K562 (cell line): ENCODE data around the gene PUS3. TPM values are rescaled to one million over a fixed set of nuclear protein-coding genes. Genes with fewer than 3 reads are reported as not detected.
A peak's percentile ranks its signal among the peaks of the same experiment; 100 is the strongest.

ENCODE experiments used
- ATF1 ChIP-seq, 2 experiments: fragments of 450-650 bp in 1 of 2; IDR thresholded peaks; 2 replicates each; pipeline ENCODE4 v1.6.1; 2016; ENCODE audit warnings: missing compliant biosample characterization in 1 of 2, missing genetic modification characterization in 1 of 2
- EHMT2 ChIP-seq: fragments of 450-650 bp; IDR thresholded peaks from 2 replicates; pipeline ENCODE4 v1.6.1; 2018; ENCODE audit warnings: antibody characterized with exemption
- NFYB ChIP-seq: IDR thresholded peaks from 2 replicates; pipeline ENCODE4 v1.6.1; 2011; ENCODE audit warnings: mild to moderate bottlenecking, moderate library complexity; ENCODE audit not compliant: insufficient read length; ENCODE audit errors: extremely low read depth
- SAFB2 ChIP-seq: fragments of 200-400 bp; formaldehyde crosslinking; IDR thresholded peaks from 2 replicates; pipeline ENCODE4 v1.6.1; 2018; ENCODE audit warnings: borderline replicate concordance, low read length, low read depth, moderate library complexity; ENCODE audit not compliant: severe bottlenecking
- SP1 ChIP-seq: sonication (generic); formaldehyde crosslinking; IDR thresholded peaks from 2 replicates; pipeline ENCODE4 v1.8.1; 2022; ENCODE audit warnings: mild to moderate bottlenecking, missing genetic modification reagents
- TAF1 ChIP-seq: IDR thresholded peaks from 2 replicates; pipeline ENCODE4 v1.6.1; 2011; ENCODE audit warnings: mild to moderate bottlenecking, low read length, moderate library complexity; ENCODE audit not compliant: insufficient read depth, control insufficient read depth, severe bottlenecking; ENCODE audit errors: extremely low read depth
- TBL1XR1 ChIP-seq, 2 experiments: IDR thresholded peaks; 2 replicates each; pipeline ENCODE4 v1.6.1; 2012; ENCODE audit warnings: improper control_type of control experiment in 2 of 2, low read length in 2 of 2, mild to moderate bottlenecking in 1 of 2
- TCF3 ChIP-seq: sonication (generic); formaldehyde crosslinking; IDR thresholded peaks from 2 replicates; pipeline ENCODE4 v1.4.0; 2020; ENCODE audit warnings: mild to moderate bottlenecking, missing genetic modification reagents
- XRCC3 ChIP-seq: fragments of 450-650 bp; IDR thresholded peaks from 2 replicates; pipeline ENCODE4 v1.6.1; 2017; ENCODE audit warnings: mild to moderate bottlenecking, moderate library complexity
- ZKSCAN3 ChIP-seq: fragments of 250-450 bp; sonication (Bioruptor Pico); IDR thresholded peaks from 2 replicates; pipeline ENCODE4 v1.4.0; 2020
- polyA plus RNA-seq, 8 experiments: library from polyadenylated mRNA; depleted of rRNA in 4 of 8; stranded (reverse) in 5 of 8; unstranded in 3 of 8; fragments of >200 nt; fragmentation: Nextera tagmentation in 2 of 8; fragmentation: Illumina TruSeq in 1 of 8; extraction: Ambion mirVana in 2 of 8; extraction: Trizol in 1 of 8; gene quantifications; 2 replicates each; pipeline versions ENCODE4 v1.2.1 to v1.2.3, GENCODE V29; 2011 to 2014; ENCODE audit warnings: inconsistent platforms in 1 of 8, missing spikeins in 1 of 8
- total RNA-seq, 7 experiments: library from RNA; depleted of rRNA in 6 of 7; stranded (reverse); fragments of >200 nt in 6 of 7; fragmentation: Illumina TruSeq in 2 of 7; extraction: Trizol in 2 of 7; gene quantifications; 2 replicates each; pipeline versions ENCODE4 v1.2.1 to v1.2.3, GENCODE V29; 2011 to 2021; ENCODE audit warnings: low replicate concordance in 1 of 7
- TF ChIP-seq, protein P1 (sequence below): fragments of 450-650 bp; formaldehyde crosslinking; IDR thresholded peaks from 2 replicates; pipeline ENCODE4 v1.4.0; 2022; ENCODE audit warnings: missing genetic modification characterization
- TF ChIP-seq, protein P2 (sequence below): sonication (generic); formaldehyde crosslinking; IDR thresholded peaks from 2 replicates; pipeline ENCODE4 v1.9.0; 2022; ENCODE audit warnings: mild to moderate bottlenecking, missing genetic modification reagents
- TF ChIP-seq, protein P3 (sequence below): fragments of 450-650 bp; formaldehyde crosslinking; IDR thresholded peaks from 2 replicates; pipeline ENCODE4 v1.4.0; 2022; ENCODE audit warnings: mild to moderate bottlenecking, moderate library complexity
- TF ChIP-seq, protein P4 (sequence below): fragments of 250-450 bp; sonication (Bioruptor Pico); IDR thresholded peaks from 2 replicates; pipeline ENCODE4 v1.5.0; 2021; ENCODE audit warnings: mild to moderate bottlenecking, moderate library complexity
- TF ChIP-seq, protein P5 (sequence below), 2 experiments: fragments of 450-650 bp in 1 of 2; sonication (generic) in 1 of 2; formaldehyde crosslinking; conservative IDR thresholded peaks; 2 replicates each; pipeline versions ENCODE4 v1.4.0 to v1.8.1; 2020 to 2022; ENCODE audit warnings: mild to moderate bottlenecking in 1 of 2, missing genetic modification reagents in 1 of 2
- TF ChIP-seq, protein P6 (sequence below): fragments of 450-650 bp; IDR thresholded peaks from one replicate; pipeline ENCODE4 v1.6.1; 2018; ENCODE audit warnings: mild to moderate bottlenecking, moderate library complexity; ENCODE audit not compliant: partially characterized antibody

Gene PUS3
- total and polyA plus RNA-seq, 9 of the 15 experiments (the other 6 are each of a cell fraction or from before 2014, with no cell fraction given) = 16.5 to 49.2 (median 35.9) TPM

DNA sequence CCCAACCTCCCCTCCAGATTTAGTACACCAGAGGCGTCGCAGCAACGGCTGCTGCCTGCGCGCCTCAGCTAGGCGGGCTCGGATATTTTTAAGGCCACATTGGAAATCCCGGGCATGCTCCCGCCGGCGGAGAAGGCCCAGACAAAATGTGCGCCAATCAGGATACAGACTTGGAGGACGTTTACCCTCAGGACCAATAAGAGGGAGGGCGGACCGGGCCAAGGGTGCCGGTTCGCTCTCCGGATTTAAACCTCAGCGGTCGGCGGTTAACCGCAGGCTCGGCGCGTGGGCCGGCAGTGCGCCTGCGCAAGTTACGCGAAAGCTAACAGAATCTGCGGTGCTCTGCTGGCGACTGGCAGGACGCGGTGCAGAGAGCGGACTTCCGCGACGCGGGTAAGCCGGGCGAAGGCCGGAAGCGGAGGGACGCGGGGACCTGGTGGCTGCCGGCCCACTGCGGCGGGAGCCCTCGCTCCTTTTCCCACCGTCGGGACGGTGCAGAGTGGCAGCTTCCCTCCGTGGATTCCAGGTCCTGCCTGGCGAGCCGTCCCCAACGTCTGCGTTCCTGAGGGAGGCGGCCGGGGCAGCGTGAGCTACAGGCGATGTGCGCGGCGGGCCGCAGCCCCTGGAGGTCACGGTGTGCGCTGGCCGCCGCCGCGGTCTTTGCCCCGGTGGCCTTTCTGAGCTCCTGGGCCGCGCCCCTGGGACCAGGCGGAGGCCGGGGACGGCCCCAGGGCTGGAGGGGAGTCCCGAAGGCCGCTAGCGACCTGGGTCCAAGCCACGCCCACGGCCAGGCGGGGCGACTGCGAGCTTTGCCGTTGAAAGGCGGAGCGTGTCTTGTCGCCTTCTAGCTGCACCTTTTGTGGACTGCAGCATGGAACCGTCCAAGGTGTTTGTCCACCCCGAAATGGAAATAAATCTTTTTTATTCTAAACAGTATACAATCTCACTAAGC, 15.4 kb downstream of the PUS3 start, which contains the start of gene HYLS1 (continued):
- TF ChIP-seq, protein P1, sequence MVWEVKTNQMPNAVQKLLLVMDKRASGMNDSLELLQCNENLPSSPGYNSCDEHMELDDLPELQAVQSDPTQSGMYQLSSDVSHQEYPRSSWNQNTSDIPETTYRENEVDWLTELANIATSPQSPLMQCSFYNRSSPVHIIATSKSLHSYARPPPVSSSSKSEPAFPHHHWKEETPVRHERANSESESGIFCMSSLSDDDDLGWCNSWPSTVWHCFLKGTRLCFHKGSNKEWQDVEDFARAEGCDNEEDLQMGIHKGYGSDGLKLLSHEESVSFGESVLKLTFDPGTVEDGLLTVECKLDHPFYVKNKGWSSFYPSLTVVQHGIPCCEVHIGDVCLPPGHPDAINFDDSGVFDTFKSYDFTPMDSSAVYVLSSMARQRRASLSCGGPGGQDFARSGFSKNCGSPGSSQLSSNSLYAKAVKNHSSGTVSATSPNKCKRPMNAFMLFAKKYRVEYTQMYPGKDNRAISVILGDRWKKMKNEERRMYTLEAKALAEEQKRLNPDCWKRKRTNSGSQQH = no peak
- TF ChIP-seq TCF3 = no peak
- TF ChIP-seq EHMT2 = no peak
- peak; percentile 23 for TF ChIP-seq TAF1
- TF ChIP-seq ATF1 (CRISPR knock-in tag; IDR thresholded peaks at IDR 0.05) = no peak
- TF ChIP-seq ATF1 (tag; IDR thresholded peaks at IDR 0.05) = peak; percentile 63
- no peak for TF ChIP-seq SP1 (CRISPR knock-in tag)
- no peak for TF ChIP-seq XRCC3
- TF ChIP-seq SAFB2 = no peak
- TF ChIP-seq, protein P2, sequence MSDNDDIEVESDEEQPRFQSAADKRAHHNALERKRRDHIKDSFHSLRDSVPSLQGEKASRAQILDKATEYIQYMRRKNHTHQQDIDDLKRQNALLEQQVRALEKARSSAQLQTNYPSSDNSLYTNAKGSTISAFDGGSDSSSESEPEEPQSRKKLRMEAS (CRISPR knock-in tag) = no peak; the same call in none of the 2 replicates
- TF ChIP-seq, protein P3, sequence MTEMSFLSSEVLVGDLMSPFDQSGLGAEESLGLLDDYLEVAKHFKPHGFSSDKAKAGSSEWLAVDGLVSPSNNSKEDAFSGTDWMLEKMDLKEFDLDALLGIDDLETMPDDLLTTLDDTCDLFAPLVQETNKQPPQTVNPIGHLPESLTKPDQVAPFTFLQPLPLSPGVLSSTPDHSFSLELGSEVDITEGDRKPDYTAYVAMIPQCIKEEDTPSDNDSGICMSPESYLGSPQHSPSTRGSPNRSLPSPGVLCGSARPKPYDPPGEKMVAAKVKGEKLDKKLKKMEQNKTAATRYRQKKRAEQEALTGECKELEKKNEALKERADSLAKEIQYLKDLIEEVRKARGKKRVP (CRISPR knock-in tag) = 0 out of 2 replicates have a peak, but pooled peaks have one; percentile 6
- TF ChIP-seq ZKSCAN3 = no peak
- TF ChIP-seq, protein P4, sequence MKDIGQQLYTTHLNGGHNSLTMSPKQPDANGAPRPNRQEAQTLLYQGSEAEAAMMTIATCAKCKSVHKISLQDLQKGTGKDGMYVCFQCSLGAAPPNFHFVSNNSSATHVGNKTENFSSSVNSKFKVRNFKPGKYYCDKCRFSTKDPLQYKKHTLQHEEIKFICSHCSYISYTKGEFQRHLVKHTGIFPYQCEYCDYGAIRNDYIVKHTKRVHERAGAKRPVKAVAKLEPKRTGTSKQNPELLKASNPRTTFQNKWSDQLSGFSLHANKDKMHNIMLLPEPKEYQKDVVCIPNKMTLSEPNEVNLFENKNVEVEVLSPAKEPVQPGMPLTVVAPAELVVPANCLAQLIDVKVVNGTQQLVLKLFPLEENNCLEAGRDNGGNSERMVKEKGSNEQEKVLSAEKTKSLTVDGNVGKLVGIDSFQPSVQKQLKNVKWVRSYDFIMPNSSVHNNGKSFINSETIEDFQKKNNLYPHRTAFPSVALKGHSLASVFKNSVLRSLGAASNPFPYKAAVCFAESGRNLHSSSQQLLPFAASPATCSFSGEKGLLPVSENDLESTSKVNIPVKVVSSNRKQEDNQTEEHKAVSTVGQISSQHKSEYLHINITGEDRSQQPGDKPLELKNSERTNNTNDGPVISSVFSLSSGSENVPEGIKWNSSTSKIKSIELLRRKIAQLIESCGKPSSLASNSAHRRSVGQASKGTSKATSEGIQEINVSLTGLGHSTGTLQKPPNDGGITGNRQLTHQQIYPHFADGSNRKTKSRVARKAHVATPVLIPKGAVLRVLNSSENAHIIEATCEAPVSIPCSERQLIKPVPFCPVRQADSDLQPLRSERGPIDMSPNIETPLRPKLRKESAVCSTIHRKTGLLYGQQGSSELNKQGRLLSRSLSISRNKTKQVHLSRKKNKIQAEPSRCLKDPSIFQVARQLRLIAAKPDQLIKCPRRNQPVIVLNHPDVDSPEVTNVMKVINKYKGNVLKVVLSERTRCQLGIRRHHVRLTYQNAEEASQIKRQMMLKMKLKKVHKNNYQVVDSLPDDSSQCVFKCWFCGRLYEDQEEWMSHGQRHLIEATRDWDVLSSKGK (CRISPR knock-in tag) = no peak
- TF ChIP-seq TBL1XR1 (IDR thresholded peaks at IDR 0.05; ENCODE audit: low read length in 2 of 2) = no peak; a peak in 1 of 4 replicates
- TF ChIP-seq NFYB = peak; percentile 52
- TF ChIP-seq, protein P5, sequence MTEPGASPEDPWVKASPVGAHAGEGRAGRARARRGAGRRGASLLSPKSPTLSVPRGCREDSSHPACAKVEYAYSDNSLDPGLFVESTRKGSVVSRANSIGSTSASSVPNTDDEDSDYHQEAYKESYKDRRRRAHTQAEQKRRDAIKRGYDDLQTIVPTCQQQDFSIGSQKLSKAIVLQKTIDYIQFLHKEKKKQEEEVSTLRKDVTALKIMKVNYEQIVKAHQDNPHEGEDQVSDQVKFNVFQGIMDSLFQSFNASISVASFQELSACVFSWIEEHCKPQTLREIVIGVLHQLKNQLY (CRISPR knock-in tag; conservative IDR thresholded peaks at IDR 0.05) = no peak
- TF ChIP-seq, protein P6, sequence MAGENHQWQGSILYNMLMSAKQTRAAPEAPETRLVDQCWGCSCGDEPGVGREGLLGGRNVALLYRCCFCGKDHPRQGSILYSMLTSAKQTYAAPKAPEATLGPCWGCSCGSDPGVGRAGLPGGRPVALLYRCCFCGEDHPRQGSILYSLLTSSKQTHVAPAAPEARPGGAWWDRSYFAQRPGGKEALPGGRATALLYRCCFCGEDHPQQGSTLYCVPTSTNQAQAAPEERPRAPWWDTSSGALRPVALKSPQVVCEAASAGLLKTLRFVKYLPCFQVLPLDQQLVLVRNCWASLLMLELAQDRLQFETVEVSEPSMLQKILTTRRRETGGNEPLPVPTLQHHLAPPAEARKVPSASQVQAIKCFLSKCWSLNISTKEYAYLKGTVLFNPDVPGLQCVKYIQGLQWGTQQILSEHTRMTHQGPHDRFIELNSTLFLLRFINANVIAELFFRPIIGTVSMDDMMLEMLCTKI = no peak
